CD14-positive monocyte (primary cell): ENCODE results near the gene FBXW7. TPM values are rescaled to one million over a fixed set of nuclear protein-coding genes. Genes with fewer than 3 reads are reported as not detected.

Experiments
- DNase-seq, 3 donors: peaks; one replicate each; pipeline ENCODE4 v3.0.0-alpha.2; 2011 to 2022
- H2AFZ ChIP-seq: 2 replicates; pipeline ENCODE4 v1.6.0; 2012; ENCODE audit warnings: mild to moderate bottlenecking, low read depth, low read length, inconsistent platforms; ENCODE audit not compliant: insufficient read depth, poor library complexity, severe bottlenecking
- H3K27ac ChIP-seq, 2 donors: 1 replicate in 1 of 2; 2 replicates in 1 of 2; pipeline ENCODE4 v1.5.1; 2012 to 2013; ENCODE audit warnings: low read length in 2 of 2, control low read depth in 1 of 2, inconsistent platforms in 1 of 2, low read depth in 1 of 2, mild to moderate bottlenecking in 1 of 2
- H3K27me3 ChIP-seq, 2 donors: one replicate each; pipeline versions ENCODE4 v1.6.0 to v1.6.1; 2011 to 2013; ENCODE audit warnings: low read length in 2 of 2; ENCODE audit not compliant: control insufficient read depth in 2 of 2, insufficient read depth in 2 of 2
- H3K36me3 ChIP-seq, 2 donors: replicated peaks in 1 of 2; 1 replicate in 1 of 2; 2 replicates in 1 of 2; pipeline versions ENCODE4 v1.5.1 to v1.6.1; 2012 to 2013; ENCODE audit warnings: low read length in 2 of 2, control low read depth in 1 of 2, inconsistent platforms in 1 of 2, mild to moderate bottlenecking in 1 of 2; ENCODE audit not compliant: insufficient read depth in 2 of 2, control insufficient read depth in 1 of 2
- H3K4me1 ChIP-seq, 2 donors: 1 replicate in 1 of 2; 2 replicates in 1 of 2; pipeline versions ENCODE4 v1.5.1 to v1.6.1; 2012 to 2013; ENCODE audit warnings: low read length in 2 of 2, control low read depth in 1 of 2, inconsistent platforms in 1 of 2, mild to moderate bottlenecking in 1 of 2, moderate library complexity in 1 of 2; ENCODE audit not compliant: insufficient read depth in 2 of 2, control insufficient read depth in 1 of 2
- H3K4me2 ChIP-seq: replicated peaks from 2 replicates; pipeline ENCODE3; 2012; ENCODE audit warnings: low read length, moderate library complexity, mild to moderate bottlenecking; ENCODE audit not compliant: poor library complexity, severe bottlenecking; ENCODE audit errors: extremely low read depth
- H3K4me3 ChIP-seq, 3 experiments: fragments of 200-600 bp in 1 of 3; sonication (generic) in 1 of 3; replicated peaks in 1 of 3; 1 replicate in 2 of 3; 2 replicates in 1 of 3; pipeline ENCODE4 v1.5.1; 2011 to 2013; ENCODE audit warnings: low read length in 3 of 3, mild to moderate bottlenecking in 3 of 3, control low read depth in 2 of 3, low read depth in 2 of 3, inconsistent platforms in 1 of 3, moderate library complexity in 1 of 3
- H3K79me2 ChIP-seq: 2 replicates; pipeline ENCODE4 v1.6.0; 2012; ENCODE audit warnings: mild to moderate bottlenecking, control low read depth, inconsistent platforms, low read length, moderate library complexity; ENCODE audit not compliant: insufficient read depth
- H3K9ac ChIP-seq: 2 replicates; pipeline ENCODE4 v1.6.0; 2017; ENCODE audit warnings: low read length, mild to moderate bottlenecking; ENCODE audit not compliant: insufficient read depth, poor library complexity, severe bottlenecking
- H3K9me3 ChIP-seq, 2 donors: replicated peaks in 1 of 2; 1 replicate in 1 of 2; 2 replicates in 1 of 2; pipeline versions ENCODE4 v1.5.1 to v1.6.1; 2012 to 2013; ENCODE audit warnings: low read length in 2 of 2, control low read depth in 1 of 2; ENCODE audit not compliant: control insufficient read depth in 1 of 2, insufficient read depth in 1 of 2
- H4K20me1 ChIP-seq: 2 replicates; pipeline ENCODE4 v1.6.0; 2012; ENCODE audit warnings: mild to moderate bottlenecking, low read length, control low read depth, moderate library complexity; ENCODE audit not compliant: insufficient read depth
- H3K27ac Mint-ChIP-seq, 7 donors: one replicate each; pipeline ENCODE4 v1.8.0; 2020; ENCODE audit warnings: mild to moderate bottlenecking in 7 of 7, mixed read lengths in 7 of 7, moderate library complexity in 6 of 7, inconsistent platforms in 2 of 7
- H3K27me3 Mint-ChIP-seq, 3 donors: one replicate each; pipeline ENCODE4 v1.8.0; 2021 to 2022; ENCODE audit warnings: low read depth in 3 of 3, mild to moderate bottlenecking in 3 of 3, mixed read lengths in 3 of 3, moderate library complexity in 3 of 3, inconsistent platforms in 1 of 3
- H3K36me3 Mint-ChIP-seq, 2 donors: one replicate each; pipeline ENCODE4 v1.8.0; 2020; ENCODE audit warnings: mixed read lengths in 2 of 2, inconsistent platforms in 1 of 2, mild to moderate bottlenecking in 1 of 2
- H3K4me1 Mint-ChIP-seq: one replicate; pipeline ENCODE4 v1.8.0; 2020; ENCODE audit warnings: mild to moderate bottlenecking, mixed read lengths
- H3K4me3 Mint-ChIP-seq, 2 donors: one replicate each; pipeline ENCODE4 v1.8.0; 2020; ENCODE audit warnings: mild to moderate bottlenecking in 2 of 2, mixed read lengths in 2 of 2, moderate library complexity in 1 of 2
- H3K9me3 Mint-ChIP-seq, 7 donors: one replicate each; pipeline ENCODE4 v1.8.0; 2020 to 2022; ENCODE audit warnings: mixed read lengths in 7 of 7, mild to moderate bottlenecking in 6 of 7, moderate library complexity in 6 of 7, inconsistent platforms in 2 of 7
- CTCF ChIP-seq: fragments of 200-600 bp; IDR thresholded peaks from one replicate; pipeline ENCODE4 v1.8.0; 2022; ENCODE audit warnings: antibody characterized with exemption, mild to moderate bottlenecking
- WGBS: methylation state at CpG from one replicate; pipeline ENCODE4 v1.1.5; 2013; ENCODE audit warnings: missing lambda C conversion rate; ENCODE audit not compliant: insufficient coverage; 5-methylcytosine and 5-hydroxymethylcytosine counted together
- intact Hi-C, 2 donors: fragments of 100-400 bp; cut with micrococcal nuclease; formaldehyde crosslinking; loops; one replicate each; pipeline versions ENCODE4 v1.15.0 to v1.15.1; 2023
- polyA plus RNA-seq, 3 donors: library from polyadenylated mRNA; depleted of rRNA in 1 of 3; unstranded in 2 of 3; stranded (reverse) in 1 of 3; fragments of 300-500 nt in 2 of 3; fragments of >200 nt in 1 of 3; fragmentation: Illumina TruSeq in 2 of 3; gene quantifications; 1 replicate in 2 of 3; 2 replicates in 1 of 3; pipeline ENCODE4 v1.2.3, GENCODE V29; 2012 to 2021

FBXW7 gene
- polyA plus RNA-seq, 3 donors, result 25.1 to 44.9 (median 35.6) TPM

- no peak overlapping the region for H3K27ac ChIP-seq
- H3K4me1 Mint-ChIP-seq, result peaks cover 13% of the 10 kb centered on the region
- peaks cover 1 to 4% (median 4%) of the 10 kb centered on the region in 3 donors for H3K27me3 Mint-ChIP-seq
- H3K4me2 ChIP-seq, result no peak overlapping the region
- H3K4me1 ChIP-seq, result peaks cover 13 to 17% of the 10 kb centered on the region in 2 donors
- H3K79me2 ChIP-seq, result no peaks in the 10 kb centered on the region
- no peaks in the 10 kb centered on the region for H3K27me3 ChIP-seq
- no peak overlapping the region for H2AFZ ChIP-seq
- no peak overlapping the region for H3K9ac ChIP-seq
- 84% methylated on average over 7 of the region's 11 CpGs for WGBS
- H3K27ac Mint-ChIP-seq, result peak overlapping the region in 1 of 7 donors; percentile 63
- no peaks in the 10 kb centered on the region for H3K9me3 ChIP-seq
- H3K36me3 ChIP-seq, result no peaks in the 10 kb centered on the region
- no peak for TF ChIP-seq CTCF
- intact Hi-C loops, result no loop called here
- H3K36me3 Mint-ChIP-seq, result no peaks in the 10 kb centered on the region
- no peak overlapping the region for H3K4me3 ChIP-seq
- H4K20me1 ChIP-seq, result no peaks in the 10 kb centered on the region
- no peak overlapping the region for H3K4me3 Mint-ChIP-seq
- no peak for DNase-seq
- H3K9me3 Mint-ChIP-seq, result peaks cover 0 to 2% (median 0%) of the 10 kb centered on the region in 7 donors
Measured at GRCh38 chr4:152579107-152579764, 43.3 kb upstream of the FBXW7 start.

GRCh38 chr4:152578670-152579069 is 42.8 kb upstream of the FBXW7 start:
- Histone ChIP-seq H3K27me3 (no peaks in the 10 kb centered on the region), H4K20me1 (no peaks in the 10 kb centered on the region), H3K79me2 (no peaks in the 10 kb centered on the region), H3K4me1 (peaks cover 13 to 17% of the 10 kb centered on the region in 2 donors), H2AFZ (no peak overlapping the region), H3K9ac (no peak overlapping the region), H3K9me3 (no peaks in the 10 kb centered on the region), H3K27ac (no peak overlapping the region), H3K4me2 (no peak overlapping the region), H3K4me3 (no peak overlapping the region), H3K36me3 (no peaks in the 10 kb centered on the region)
- peaks cover 1 to 4% (median 4%) of the 10 kb centered on the region in 3 donors for H3K27me3 Mint-ChIP-seq
- DNase-seq, result no peak
- no peak overlapping the region for H3K4me3 Mint-ChIP-seq
- H3K36me3 Mint-ChIP-seq, result no peaks in the 10 kb centered on the region
- H3K4me1 Mint-ChIP-seq, result peaks cover 13% of the 10 kb centered on the region
- TF ChIP-seq CTCF, result no peak
- no CpG with 5 or more reads among the region's 1 CpG for WGBS
- H3K9me3 Mint-ChIP-seq, result peaks cover 0 to 2% (median 0%) of the 10 kb centered on the region in 7 donors
- H3K27ac Mint-ChIP-seq, result peak overlapping the region in 2 of 7 donors; percentile 63 to 70
- intact Hi-C loops, result no loop called here
